Measurements from ENCODE around the gene MPDU1.
A peak's percentile ranks its signal among the peaks of the same experiment; 100 is the strongest.

Gene MPDU1

GRCh38 chr17:7588553-7589203 lies 5.0 kb downstream of the MPDU1 start:
- no peak for DNase-seq (ENCODE audit: low spot score)
- Histone ChIP-seq H3K4me3 (ENCODE audit: severe bottlenecking) (peak overlapping the region; percentile 66), H3K27ac (ENCODE audit: poor library complexity, severe bottlenecking) (peak overlapping the region; percentile 97), H3K36me3 (ENCODE audit: low read depth) (peaks cover 52% of the 10 kb centered on the region), H3K27me3 (ENCODE audit: insufficient read depth, poor library complexity, severe bottlenecking) (no peaks in the 10 kb centered on the region), H3K4me1 (ENCODE audit: insufficient read depth, poor library complexity, severe bottlenecking) (peaks cover 17% of the 10 kb centered on the region), H3K9me3 (ENCODE audit: severe bottlenecking) (no peaks in the 10 kb centered on the region)
- peak; percentile 3; the same call in 2 of the 3 replicates for ATAC-seq (ENCODE audit: low read depth)
- TF ChIP-seq, protein P1, sequence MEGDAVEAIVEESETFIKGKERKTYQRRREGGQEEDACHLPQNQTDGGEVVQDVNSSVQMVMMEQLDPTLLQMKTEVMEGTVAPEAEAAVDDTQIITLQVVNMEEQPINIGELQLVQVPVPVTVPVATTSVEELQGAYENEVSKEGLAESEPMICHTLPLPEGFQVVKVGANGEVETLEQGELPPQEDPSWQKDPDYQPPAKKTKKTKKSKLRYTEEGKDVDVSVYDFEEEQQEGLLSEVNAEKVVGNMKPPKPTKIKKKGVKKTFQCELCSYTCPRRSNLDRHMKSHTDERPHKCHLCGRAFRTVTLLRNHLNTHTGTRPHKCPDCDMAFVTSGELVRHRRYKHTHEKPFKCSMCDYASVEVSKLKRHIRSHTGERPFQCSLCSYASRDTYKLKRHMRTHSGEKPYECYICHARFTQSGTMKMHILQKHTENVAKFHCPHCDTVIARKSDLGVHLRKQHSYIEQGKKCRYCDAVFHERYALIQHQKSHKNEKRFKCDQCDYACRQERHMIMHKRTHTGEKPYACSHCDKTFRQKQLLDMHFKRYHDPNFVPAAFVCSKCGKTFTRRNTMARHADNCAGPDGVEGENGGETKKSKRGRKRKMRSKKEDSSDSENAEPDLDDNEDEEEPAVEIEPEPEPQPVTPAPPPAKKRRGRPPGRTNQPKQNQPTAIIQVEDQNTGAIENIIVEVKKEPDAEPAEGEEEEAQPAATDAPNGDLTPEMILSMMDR (IDR thresholded peaks at IDR 0.05; ENCODE audit: poor library complexity, severe bottlenecking), result no peak

- TF ChIP-seq, protein P1 (IDR thresholded peaks at IDR 0.05; ENCODE audit: poor library complexity, severe bottlenecking), result peak; percentile 96
- Histone ChIP-seq H3K27ac (ENCODE audit: poor library complexity, severe bottlenecking) (peak overlapping the region; percentile 97), H3K4me3 (ENCODE audit: severe bottlenecking) (peak overlapping the region; percentile 66), H3K9me3 (ENCODE audit: severe bottlenecking) (no peaks in the 10 kb centered on the region), H3K27me3 (ENCODE audit: insufficient read depth, poor library complexity, severe bottlenecking) (no peaks in the 10 kb centered on the region), H3K36me3 (ENCODE audit: low read depth) (peaks cover 58% of the 10 kb centered on the region), H3K4me1 (ENCODE audit: insufficient read depth, poor library complexity, severe bottlenecking) (peaks cover 17% of the 10 kb centered on the region)
- ATAC-seq (ENCODE audit: low read depth) (peak; percentile 55), DNase-seq (ENCODE audit: low spot score) (peak; percentile 89)
These were observed 5.7 kb downstream of the MPDU1 start for GRCh38 chr17:7589204-7589868.

DNA sequence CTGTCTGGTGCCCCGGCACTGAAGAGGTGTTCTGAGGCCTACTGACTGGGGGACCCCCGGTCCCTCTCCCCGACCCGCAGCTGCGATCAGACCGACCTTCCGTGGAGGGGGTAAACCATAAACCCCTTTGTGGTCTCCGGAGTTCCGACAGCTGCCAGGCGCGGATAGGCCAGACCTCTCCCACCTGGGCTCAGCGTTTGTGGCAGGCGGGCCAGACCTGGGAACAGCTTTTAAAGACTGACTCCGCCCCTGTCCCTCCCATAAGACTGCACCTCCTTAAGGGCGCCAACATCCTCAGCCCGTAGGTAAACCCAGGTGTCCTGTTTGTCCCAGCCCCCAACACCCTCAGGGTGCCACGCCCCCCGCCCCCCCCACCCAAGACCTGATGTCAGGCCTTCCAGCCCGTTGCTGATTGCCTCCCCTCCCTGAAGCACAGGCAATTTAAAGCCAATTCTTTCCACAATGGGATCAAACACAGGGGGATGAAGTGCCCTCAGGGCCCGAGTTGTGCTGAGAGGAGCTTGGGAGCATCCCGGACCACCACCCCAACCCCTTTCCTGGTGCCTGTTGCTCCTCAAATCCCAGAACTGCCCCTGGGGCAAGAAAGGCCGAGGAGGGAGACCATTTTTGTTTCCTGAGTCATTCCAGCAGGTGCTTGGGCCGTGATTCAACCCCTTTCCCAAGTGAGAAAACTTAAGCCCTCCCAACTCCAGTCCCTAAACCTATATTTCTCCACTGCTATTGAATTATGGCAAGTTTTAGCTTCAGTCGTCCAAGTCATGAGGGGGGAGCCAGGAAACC lies 6.4 kb downstream of the MPDU1 start, which contains the start of gene SOX15:
Gene SOX15, minus strand, starts transcription at position 204 of the 801 bp plus-strand sequence. CDS start 418 bp downstream, outside the sequence.
- Histone ChIP-seq H3K4me3 (ENCODE audit: severe bottlenecking) (peak within 1 kb of the TSS; percentile 66), H3K27me3 (ENCODE audit: insufficient read depth, poor library complexity, severe bottlenecking) (no peaks in the 10 kb centered on the region), H3K9me3 (ENCODE audit: severe bottlenecking) (no peaks in the 10 kb centered on the region), H3K4me1 (ENCODE audit: insufficient read depth, poor library complexity, severe bottlenecking) (peaks cover 17% of the 10 kb centered on the region), H3K27ac (ENCODE audit: poor library complexity, severe bottlenecking) (peak within 1 kb of the TSS; percentile 97), H3K36me3 (ENCODE audit: low read depth) (peaks cover 66% of the 10 kb centered on the region)
- ATAC-seq (ENCODE audit: low read depth) (peak; percentile 43), DNase-seq (ENCODE audit: low spot score) (peak; percentile 85)
- TF ChIP-seq, protein P1 (IDR thresholded peaks at IDR 0.05; ENCODE audit: poor library complexity, severe bottlenecking), result no peak

- peak; percentile 40 for ATAC-seq (ENCODE audit: low read depth)
- peaks cover 70% of the 10 kb centered on the region for H3K36me3 ChIP-seq (ENCODE audit: low read depth)
- H3K27ac ChIP-seq (ENCODE audit: poor library complexity, severe bottlenecking), result peak overlapping the region; percentile 97
- TF ChIP-seq, protein P1 (IDR thresholded peaks at IDR 0.05; ENCODE audit: poor library complexity, severe bottlenecking), result no peak
- peaks cover 17% of the 10 kb centered on the region for H3K4me1 ChIP-seq (ENCODE audit: insufficient read depth, poor library complexity, severe bottlenecking)
- no peaks in the 10 kb centered on the region for H3K27me3 ChIP-seq (ENCODE audit: insufficient read depth, poor library complexity, severe bottlenecking)
- DNase-seq (ENCODE audit: low spot score), result no peak
- H3K9me3 ChIP-seq (ENCODE audit: severe bottlenecking), result no peaks in the 10 kb centered on the region
- H3K4me3 ChIP-seq (ENCODE audit: severe bottlenecking), result no peak overlapping the region
These were observed 7.1 kb downstream of the MPDU1 start for GRCh38 chr17:7590743-7591142.
